Stimulated activated naive CD4-positive, alpha-beta T cell treated with Interleukin-2 at 50 U/mL for 16 hours (primary cell): ENCODE data around the gene NDUFA13.

Experiments used
- DNase-seq: peaks from one replicate; lab custom pipeline; 2025; lab: John Stamatoyannopoulos, UW

Gene NDUFA13

GRCh38 chr19:19548915-19549759, 33.1 kb downstream of the NDUFA13 start:
- no peak for DNase-seq

- DNase-seq = no peak
Observed at GRCh38 chr19:19549804-19550464, 33.9 kb downstream of the NDUFA13 start.

GRCh38 chr19:19550485-19550929, 34.5 kb downstream of the NDUFA13 start:
- DNase-seq = no peak

DNA sequence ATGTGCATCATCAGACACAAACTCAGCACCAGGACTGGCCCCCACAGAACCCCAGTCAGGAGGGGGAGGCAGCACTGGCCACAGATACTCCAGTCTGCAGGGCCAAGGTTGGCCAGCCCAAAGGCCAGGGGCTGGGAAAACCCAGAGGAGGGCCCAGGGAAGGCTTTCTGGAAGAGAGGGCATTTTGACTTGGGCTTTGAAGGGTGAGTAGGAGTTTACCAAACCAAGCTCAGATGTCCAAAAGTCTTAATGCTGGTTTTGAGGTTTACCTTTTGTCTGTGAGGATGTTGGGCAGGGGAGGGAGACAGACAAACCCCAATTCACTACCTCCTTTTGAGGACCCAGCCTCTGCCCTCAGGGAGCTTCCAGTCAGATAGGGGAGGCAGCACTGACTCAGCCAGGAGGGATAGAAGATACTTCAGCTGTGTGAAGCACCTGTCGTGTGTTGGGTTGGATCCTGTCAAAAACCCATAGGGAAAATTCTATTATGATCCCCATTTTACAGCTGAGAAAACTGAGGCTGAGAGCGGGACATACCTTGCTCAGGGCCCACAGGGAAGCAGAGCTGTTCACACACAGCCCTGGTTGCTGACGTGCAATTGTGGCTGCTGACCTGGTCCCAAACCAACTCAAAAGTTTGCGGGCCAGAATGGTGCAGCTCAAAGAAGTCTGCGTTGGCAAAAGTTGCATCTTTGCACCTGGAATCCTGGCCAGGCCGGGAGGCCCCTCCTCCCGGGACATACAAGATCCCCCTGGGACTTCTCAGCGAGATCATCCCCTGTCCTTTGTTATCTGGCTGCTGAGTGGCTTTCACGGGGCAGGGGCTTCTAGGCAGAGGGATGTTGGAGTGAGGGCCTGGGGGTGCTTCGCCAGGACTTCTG, 35.2 kb downstream of the NDUFA13 start:
- no peak for DNase-seq

- no peak for DNase-seq
Observed at GRCh38 chr19:19551853-19552192, 35.8 kb downstream of the NDUFA13 start.

DNA sequence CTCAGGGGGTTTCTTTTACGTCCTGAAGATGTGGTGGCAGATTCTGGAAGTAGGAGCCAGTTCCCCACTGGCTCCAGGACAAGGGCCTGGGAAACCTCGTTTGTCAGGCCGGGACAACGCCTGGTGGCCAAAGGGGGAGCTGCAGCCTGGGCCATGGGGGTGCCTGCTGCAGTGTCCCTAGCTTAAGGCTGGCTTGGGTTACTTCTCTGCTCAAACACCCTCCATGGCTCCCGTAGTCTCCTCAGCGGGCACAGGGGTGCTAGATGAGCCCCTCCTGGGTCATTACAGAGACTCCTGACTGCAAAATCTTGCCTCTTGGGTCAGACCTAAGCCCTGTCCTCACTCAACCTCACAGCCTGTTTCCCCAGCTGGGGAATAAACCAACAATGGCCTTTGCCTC, 36.8 kb downstream of the NDUFA13 start:
- DNase-seq = no peak

DNA sequence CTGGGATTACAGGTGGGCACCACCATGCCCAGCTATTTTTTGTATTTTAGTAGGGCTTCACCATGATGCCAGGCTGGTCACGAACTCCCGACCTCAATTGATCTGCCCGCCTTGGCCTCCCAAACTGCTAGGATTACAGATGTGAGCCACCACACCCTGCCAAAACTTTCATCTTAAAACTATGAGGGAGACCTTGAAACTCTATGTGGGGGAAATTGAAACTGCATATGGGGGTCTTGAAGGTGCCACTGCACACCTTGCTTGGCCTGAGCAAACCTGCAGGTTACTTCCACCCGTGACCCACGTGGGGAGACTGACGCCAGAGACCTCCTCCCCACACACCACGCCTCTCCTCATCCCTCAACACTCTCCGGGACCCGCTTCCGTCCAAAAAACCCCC, 37.6 kb downstream of the NDUFA13 start:
- no peak for DNase-seq

GRCh38 chr19:19554074-19555023, 38.3 kb downstream of the NDUFA13 start:
- peak; percentile 48 for DNase-seq

DNA sequence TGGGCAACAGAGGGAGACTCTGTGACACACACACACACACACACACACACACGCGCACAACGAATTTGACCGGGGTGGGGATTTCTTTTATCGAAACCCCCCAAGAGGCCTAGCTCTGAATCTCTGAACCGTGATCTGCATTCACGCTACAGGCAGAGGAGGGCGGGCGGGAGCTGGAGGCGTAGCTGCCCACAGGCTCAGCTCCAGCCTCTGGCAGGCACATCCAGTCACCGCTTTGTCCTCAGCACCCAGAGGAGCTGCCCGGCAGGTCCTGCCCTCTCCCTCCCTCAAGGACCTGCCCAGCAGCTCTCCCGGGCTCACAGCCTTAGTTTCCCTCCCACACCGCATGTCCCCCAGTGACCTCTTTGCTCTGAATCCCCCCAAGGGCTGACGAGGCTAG, 42.0 kb downstream of the NDUFA13 start:
- no peak for DNase-seq

GRCh38 chr19:19558636-19559035, 42.6 kb downstream of the NDUFA13 start:
- no peak for DNase-seq

GRCh38 chr19:19559931-19560330, 43.9 kb downstream of the NDUFA13 start:
- DNase-seq = no peak

- no peak for DNase-seq
Observed at GRCh38 chr19:19561946-19562664, 46.1 kb downstream of the NDUFA13 start.

DNA sequence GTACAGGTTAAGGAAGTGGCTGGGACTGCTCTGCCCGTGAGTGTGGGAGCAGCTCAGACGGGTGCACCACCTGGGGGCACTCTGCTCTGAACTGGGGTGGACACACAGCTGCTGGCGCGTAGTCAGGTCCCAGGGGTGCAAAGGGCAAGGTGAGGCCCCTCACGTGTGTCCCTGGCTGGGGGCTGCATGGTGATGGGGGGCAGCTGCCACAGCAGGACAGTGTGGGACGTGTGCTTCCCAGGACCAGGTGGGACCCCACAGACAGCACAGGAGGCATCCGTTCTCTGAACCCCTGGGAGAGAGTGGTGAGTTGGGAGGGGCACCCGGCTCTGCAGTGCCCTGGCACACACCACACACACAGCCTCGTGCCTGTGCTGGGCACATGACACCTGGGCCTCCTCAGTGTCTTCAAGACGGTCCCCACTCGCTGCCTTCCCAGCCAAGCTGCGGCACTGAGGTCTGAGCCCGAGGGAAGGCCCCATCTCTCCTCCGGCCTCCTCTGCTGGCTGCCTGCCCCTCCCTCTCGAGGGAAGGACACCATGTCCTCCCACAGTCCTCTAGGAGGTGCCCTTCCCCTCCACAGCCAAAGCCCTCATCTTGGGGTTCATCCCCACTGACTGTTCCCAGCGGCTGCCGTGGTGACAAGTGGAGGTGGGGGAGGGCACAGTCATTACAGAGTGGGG, 46.8 kb downstream of the NDUFA13 start:
- no peak for DNase-seq

DNA sequence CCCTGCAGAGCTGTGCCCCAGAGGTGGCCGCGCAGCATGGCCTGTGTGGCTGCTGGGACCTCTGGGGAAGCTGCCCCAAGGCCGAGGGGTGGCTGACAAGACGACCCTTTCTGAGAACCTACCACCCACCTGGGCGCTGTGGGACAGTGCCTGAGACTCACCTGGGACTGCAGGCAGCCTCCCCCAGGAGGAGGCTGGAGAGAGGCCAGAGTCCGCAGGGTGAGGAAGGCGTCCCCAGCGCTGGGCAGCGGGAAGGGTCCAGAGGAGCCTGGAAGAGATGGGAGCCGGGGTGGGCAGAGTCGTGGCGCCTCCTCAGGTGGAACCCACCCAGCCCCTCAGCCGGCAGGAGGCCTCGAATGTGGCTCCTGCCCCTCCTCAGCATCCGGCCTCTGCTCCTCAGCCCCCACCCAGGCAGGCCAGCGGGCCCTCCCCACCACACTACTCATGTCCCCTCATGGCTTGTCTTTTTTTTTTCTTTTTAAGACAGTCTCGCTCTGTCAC, 47.4 kb downstream of the NDUFA13 start:
- no peak for DNase-seq

DNA sequence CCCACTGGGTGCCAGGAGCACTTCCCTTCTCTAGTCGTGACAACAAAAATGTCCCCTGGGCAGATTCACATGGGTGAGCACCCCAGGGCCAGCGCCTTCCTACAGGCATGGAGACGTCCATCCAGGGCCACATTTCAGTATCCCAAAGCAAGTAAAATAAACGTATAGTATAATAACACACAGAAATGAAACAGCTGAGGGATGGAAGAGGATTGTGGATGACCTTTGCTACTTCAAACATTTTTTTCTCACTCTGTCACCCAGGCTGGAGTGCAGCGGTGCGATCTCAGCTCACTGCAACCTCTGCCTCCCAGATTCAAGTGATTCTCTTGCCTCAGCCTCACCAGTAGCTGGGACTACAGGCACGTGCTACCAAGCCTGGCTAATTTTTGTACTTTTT, 50.3 kb downstream of the NDUFA13 start:
- DNase-seq = no peak

- no peak for DNase-seq
Observed at GRCh38 chr19:19567391-19567790, 51.4 kb downstream of the NDUFA13 start.

GRCh38 chr19:19568802-19569756, 53.1 kb downstream of the NDUFA13 start:
- DNase-seq = no peak

- DNase-seq = no peak
Observed at GRCh38 chr19:19570571-19570970, 54.5 kb downstream of the NDUFA13 start.
